T follicular helper cell (primary cell): ENCODE results near the gene SP100.
"Not testable (repeated sequence)": the region's sequence is repeated elsewhere in the genome, so short reads cannot be mapped to it uniquely, and the experiment has no call there.

ENCODE experiments used
- DNase-seq: peaks from one replicate; pipeline ENCODE4 v3.0.0-alpha.2; 2020; ENCODE audit warnings: low read depth

SP100 gene

DNA sequence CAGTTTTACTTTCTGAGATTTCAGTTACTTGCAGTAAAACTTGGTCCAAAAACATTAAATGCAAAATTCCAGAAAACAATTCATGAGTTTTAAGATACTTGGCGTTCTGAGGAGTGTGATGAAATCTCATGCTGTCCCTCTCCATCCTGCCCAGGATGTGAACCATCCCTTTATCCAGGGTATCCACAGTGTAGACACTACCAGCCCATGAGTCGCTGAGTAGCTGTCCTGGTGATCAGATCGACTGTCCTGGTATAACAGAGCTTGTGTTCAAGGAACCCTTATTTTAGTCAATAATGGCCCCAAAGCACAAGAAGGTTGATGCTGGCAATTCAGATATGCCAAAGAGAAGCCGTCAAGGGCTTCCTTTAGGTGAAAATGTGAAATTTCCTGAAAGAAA lies 3.2 kb downstream of the SP100 start:
- no peak for DNase-seq

DNA sequence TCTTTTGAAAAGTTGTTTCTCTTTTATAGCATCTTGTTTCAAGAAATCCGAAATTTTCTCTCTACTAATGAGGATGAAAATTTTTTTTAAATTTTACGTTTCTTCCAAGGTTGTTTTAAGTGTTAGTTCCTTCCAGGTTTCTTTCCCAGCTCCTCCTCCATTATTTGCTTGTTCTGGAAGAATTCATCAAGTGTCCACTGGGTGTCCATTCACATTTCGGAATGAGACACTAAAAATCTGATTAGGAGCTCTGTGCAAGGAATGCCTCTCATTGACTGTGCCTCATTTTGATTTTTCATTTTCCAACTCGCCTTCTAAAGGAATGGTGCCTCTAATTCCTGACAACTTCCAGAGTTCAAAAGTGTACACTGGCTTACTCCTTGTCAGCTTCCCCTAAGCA lies 6.1 kb downstream of the SP100 start:
- DNase-seq = no peak

DNA sequence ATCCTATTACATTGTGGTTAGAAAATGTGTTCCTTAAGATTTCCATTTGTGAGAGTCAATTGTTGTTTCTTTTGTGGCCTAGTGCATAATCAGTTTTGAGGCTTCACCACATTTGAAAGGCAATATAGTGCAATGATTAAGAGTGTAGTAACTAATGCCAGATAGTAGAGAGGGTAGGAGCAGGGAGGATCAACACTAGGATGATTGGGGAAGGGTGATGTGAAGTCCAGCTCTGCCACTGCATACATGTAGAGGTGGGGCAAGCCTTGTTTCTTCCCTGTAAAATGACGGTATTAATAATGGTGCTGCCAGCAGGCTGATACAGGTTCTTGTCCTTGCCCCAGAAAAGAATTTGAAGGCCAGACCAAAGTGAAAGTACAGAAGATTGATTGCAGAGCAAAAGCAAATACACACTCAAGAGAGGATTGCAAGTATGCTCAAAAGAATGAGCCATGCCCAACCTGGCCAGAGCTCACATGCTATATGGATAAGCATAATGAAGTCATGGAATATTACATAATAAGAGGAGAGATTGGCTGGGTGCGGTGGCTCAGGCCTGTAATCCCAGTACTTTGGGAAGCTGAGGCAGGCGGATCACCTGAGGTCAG lies 8.0 kb downstream of the SP100 start:
- no peak for DNase-seq

DNA sequence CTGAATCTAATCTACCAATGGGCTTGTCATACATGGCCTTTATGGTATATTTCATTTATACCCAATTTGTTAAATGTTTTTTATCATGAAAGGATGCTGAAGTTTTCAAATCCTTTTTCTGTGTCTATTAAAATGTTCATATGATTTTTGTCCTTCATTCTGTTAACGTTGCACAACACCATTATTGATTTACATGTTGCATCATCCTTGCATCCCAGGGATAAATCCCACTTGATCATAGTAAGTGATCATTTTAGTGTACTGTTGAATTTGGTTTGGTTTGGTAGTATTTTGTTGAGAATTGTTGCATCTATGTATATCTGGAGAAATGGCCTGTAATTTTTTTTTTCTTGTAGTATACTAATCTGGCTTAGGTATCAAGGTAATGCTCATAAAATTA lies 9.4 kb downstream of the SP100 start:
- DNase-seq = no peak

DNA sequence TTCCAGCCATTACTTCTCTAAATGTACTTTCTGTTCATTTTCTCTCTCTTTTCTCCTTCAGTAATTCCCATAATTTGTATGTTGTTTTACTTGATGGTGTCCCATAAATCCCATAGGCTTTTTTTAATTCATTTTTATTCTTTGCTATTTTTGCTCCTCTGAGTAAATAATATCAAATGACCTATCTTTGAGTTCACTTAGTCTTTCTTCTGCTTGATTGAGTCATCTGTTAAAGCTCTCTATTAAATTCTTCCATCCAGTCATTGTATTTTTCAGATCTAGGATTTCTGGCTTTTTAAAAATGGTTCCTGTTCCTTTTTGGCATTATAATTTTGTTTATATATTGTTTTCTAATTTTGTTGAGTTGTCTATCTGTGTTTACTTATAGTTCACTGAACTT lies 13.5 kb downstream of the SP100 start:
- no peak for DNase-seq

DNA sequence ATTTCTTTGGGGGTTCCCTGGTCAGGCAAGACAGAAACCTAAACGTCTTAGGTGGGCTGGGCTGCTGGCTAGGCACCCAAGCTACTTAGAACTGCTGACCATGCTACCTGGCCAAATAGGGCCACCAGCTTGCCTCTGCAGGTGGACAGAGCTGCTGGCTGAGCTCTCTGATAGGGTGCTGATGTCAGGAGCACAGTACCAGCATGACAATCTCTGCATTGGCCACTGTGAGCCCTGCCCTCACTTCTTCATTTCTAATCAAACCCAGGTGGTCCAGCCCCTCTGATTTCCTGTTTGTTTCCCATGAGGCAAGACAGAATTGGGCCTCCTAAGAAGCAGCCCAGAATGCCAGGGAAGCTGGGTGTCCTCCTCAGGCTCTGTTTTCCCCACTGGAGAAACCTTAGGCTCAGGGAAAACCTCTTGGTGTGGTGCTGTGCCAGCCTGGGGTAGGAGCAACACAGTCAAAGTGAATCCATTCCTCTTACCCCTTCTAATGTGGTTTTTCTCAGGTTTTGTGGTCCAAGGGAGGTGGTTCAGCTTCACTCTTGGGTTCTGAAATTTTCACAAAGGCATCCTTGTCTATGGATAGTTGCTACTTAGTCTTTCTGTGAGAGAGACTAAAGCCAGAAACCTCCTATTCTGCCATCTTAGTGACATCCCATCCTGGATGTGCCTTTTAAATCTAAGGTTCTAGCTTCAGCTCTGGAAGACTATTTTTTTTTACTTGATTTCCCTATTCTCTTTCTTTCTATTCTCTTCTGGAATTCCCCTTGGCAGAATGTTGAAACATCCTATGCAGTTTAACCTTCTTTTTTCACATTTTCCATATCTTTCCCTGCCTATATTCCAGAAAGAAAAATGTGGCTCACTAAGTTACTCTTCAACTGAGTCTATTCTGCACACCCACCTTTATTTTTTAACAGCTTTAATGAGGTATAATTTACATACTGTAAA lies 15.2 kb downstream of the SP100 start:
- no peak for DNase-seq

DNA sequence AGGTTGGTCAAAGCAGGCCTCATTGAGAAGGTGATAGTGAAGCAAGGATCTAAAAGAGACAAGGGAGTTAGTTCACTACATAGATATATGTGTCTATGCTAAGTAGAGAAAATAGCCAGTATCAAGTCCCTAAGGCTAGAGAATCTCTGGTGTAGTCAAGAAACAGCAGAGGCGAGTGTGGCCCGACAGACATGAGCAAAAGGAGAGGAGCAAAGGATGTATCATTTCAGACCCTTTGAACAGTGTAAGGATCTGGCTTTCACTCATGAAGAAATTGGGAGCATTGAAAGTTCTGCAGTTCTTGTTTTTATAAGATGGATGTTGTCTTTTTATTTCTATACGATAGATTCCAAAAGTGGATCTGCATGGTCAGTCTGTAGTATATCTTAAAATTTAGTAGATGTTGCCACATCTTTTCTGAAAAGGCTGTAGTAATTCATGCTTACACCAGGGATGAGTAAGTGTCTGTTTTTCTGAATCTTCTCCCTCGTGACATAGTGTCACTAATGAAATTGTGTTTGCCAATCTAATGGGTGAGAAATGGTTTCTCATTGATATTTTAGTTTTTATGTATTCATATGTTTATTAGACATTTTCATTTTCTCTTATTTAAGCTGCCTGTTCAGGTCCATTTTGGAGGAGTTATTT lies 18.8 kb downstream of the SP100 start:
- no peak for DNase-seq

DNA sequence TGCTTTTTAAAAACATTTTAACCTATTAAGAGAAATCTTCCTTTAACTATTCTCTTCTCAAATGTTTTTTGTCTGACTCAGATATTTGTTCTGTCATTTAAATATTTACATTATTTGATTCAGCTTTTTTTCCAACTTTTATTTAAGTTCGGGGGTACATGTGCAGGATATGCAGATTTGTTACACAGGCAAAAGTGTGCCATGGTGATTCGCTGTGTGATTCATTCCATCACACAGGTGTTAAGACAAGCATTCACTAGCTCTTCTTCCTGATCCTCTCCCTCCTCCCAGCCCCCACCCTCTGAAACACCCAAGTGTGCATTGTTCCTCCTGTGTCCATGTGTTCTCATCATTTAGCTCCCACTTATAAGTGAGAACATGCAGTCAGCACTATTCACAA lies 19.4 kb downstream of the SP100 start:
- DNase-seq = no peak

DNA sequence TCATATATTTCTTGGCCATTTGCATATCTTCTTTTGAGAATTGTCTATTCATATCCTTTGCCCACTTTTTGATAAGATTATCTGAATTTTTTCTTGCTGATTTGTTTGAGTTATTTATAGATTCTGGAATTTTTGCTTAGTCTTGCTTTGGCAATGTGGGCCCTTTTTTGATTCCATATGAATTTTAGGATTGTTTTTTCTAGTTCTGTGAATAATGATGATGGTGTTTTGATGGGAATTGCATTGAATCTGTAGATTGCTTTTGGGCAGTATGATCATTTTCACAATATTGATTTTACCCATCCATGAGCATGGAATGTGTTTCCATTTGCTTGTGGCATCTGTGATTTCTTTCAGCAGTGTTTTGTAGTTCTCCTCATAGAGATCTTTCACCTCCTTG lies 23.1 kb downstream of the SP100 start:
- DNase-seq = not testable (repeated sequence)

DNA sequence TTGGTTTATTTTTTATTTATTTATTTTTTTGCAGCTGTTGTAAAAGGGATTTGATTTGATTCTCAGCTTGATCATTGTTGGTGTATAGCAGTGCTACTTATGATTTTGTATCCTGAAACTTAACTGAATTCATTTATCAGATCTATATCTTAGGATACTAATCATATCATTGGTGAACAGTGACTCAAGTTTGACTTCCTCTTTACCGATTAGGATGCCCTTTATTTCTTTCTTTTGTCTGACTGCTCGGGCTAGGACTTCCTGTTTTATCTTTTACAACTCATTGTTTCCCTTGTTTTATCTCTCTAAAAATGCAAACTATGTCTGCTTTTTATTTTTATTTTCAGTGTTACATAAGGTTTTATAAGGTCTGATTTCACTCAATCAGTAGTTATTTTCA lies 23.6 kb downstream of the SP100 start:
- DNase-seq = no peak

DNA sequence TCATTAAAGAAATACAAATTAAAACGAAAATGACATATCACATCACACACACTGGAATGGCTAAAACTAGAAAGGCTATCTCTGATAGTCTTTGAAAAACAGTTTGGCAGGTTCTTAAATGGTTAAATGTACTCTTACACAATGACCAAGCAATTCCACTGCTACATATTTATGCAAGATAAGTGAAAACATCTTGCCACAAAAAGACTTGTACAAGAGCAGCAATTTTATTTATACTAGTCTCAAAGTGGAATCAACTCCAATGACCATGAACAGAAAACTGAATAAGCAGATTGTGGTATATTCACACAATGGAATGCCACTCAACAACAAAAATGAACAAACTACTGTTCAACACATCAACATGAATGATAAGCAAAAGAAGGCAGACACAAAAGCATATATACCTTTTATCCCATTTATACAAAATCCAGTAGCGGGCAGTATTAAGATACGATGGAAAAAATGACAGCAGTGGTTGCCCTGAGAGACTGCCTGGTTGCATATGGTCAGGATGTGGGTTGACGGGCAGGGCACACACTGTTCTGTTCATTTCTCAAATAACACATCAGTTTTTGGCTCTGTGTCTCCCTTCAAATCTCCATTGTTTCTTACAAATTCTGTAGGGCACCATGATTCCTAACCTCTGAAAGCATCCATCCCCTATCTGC lies 25.4 kb downstream of the SP100 start:
- peak; percentile 28 for DNase-seq

DNA sequence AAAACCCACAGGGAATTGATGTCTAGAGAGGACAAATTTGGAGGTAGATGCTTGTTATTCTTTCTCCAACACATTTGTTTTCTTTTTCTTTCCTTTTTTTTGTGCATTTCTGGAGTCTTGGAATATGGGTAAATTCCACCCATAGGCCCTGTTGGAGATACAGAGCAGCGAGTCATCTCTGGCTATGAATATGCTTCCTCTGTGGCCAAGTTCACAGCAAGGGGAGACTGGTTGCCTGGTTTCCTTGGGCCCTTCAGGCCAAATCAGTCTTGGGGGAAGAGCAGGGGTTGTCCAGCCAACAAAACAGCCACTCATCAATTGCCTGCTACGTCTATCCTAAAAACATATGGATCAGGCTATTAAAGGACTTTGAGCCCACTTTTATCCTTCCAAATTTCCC lies 27.5 kb downstream of the SP100 start:
- no peak for DNase-seq

DNA sequence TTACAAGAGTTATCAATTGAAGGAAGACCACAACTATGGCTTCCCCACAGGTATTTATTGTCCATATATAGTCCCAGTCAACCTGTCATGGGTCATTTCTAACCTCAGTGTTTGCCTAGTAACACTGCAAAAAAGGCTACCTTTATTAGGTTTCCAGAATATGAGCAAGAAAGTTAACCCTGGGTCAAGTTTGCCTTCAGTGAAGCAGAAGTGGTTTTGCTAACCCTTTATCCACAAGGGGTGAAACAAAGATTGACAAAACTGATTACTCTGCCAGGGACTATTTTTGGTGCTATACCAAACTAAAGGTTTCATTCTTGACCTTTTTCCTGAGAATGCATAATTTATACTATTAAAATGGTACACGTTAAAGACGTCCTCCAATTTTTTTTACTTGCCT lies 28.8 kb downstream of the SP100 start:
- no peak for DNase-seq

DNA sequence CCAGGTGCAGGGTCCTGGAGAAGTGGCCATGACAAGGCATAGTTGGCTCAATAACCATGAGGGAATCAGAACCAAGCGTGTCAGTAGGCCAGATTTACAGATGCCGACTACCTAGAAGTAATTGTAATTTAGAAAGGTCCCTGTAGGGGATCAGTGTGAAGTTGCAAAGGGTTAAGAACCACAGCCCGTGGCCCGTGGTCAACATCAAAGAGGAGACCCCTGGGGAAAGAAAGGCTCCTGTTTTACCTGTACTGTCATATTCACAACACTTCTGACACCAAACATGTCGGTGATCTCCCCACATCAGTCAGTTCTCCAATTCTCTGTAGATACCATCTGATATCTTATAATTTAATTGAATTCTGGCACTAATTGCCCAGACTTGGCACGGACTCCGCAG lies 31.0 kb downstream of the SP100 start:
- no peak for DNase-seq

DNA sequence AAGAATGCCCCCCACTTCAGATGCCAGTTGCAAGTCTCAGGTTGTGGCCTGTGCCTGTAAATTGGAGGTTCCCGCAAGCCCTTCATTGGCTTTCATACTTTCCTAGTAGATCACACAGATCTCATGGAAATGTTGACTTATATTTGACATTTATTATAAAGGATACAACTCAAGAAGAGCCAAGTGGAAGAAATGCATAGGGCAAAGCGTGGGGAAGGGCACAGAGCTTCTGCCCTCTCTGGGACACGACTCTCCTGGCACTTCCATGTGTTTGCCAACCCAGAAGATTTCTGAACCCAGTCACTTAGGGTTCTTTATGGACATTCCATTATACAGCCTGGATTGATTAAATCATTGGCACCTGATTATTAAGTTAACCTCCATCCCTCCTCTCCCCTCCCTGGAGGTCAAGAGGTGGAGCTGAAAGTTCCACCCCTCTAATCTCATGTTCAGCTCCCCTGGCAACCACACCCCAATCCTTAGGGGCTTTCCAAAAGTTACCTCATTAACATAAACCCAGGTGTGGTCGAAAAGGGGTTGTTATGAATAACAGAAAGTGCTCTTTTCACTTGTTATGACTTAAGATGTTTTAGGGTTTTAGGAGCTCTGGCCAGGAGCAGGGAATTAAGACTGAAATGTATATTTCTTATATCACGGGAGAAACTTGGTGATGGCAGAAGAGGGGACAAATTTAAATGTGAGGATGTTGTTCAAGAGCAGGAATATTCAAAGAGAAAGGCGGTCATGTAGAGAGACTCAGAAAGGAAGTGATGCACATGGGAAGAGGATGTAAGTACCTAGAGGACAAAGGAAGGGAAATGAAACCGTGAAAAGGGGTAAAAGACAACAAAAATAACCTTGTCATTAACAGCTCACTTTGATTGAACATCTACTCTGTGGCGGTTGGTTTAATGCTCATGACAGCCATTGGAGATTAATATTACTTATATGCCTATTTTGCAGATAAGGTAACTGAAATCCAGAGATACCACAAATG lies 31.8 kb downstream of the SP100 start:
- no peak for DNase-seq

DNA sequence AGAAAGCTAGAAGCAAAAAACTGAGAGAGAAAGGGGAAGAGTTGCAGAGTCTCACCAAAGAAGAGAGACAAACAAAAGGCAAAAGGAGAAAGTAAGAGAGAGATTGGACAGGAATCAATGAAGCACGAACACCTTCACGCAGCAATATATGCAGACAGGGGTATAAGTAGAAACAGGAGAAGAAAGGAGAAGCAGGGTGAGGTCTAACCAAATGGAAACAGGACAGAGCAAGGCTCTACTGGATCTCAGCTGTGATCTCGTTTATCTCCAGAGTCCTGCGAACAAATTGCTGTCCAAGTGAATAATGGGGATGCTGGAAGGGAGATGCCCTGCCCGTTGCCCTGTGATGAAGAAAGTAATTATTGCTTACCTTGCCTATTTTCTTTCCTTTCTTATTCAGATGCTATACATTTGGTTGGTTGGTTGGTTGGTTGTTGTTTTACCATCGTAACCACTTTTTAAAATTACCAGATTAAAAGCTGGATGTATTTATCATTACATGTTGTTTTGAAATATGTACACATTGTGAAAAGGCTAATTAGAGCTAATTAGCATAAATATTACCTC lies 34.0 kb downstream of the SP100 start:
- no peak for DNase-seq

DNA sequence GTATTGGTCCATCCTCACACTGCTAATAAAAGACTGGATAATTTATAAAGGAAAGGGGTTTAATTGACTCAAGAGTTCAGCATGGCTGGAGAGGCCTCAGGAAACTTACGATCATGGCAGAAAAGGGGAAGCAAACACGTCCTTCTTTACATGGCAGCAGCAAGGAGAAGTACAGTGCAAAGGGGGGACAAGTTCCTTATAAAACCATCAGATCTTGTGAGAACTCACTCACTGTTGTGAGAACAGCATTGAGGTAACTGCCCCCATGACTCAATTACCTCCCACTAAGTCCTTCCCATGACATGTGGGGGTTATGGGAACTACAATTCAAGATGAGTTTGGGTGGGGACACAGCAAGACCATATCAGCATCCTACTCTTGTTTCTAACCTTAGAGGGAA lies 37.0 kb downstream of the SP100 start:
- no peak for DNase-seq

DNA sequence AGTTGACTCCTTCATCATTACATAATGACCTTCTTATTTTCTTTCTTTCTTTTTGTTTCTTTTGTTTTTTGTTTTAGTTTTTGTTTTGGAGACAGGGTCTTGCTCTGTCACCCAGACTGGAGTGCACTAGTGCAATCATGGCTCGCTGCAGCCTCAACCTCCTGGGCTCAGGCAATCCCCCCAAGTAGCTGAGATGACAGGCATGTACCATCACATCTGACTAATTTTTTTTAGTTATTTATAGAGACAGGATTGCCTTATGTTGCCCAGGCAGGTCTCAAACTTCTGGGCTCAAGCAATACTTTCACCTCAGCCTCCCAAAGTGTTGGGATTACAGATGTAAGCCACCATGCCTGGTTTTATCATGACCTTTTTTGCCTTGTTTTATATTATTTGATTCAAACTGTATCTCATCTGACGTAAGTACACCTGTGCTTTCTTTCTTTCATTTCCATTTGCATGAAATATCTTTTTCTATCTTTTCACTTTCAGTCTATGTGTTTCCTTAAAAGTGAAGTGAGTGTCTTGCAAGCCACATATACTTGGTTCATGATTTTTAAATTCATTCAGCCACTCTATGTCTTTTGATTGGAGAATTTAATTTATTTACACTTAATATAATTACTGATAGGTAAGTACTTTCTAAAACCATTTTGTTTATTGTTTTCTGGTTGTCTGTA lies 39.1 kb downstream of the SP100 start:
- no peak for DNase-seq

DNA sequence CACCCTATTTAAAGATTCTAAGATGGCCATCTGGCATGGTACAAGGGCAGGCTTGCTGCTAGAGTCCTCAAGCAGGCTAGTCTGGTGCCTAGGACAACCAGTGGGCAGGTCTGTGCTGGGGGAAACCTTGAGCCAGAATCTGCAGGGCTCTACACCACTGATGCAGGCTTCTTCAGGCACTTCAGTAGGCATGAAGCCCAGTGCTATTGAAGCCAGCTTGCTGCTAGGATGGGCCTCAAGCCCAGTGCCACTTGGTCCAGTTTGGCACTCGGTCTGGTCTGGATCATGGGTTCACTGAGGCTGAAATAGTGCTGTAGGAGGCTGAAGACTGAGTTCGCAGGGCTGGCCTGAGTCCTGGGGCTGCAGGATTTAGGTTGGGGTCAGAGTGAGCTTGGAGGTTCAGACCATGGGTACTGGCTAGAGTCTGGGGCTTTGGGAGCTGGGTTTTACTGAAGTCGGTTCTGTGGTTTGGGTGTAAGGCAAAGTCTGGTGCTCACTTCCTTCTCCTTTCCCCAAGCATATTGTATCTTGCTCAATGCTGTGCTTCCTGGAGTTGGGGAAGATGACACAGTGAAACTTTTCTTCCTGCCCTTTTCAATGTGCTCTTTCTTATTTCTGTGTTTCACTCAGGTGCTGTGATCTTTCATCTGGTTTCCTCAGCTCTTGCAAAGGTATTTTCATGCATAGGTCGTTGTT lies 41.2 kb downstream of the SP100 start:
- DNase-seq = no peak

DNA sequence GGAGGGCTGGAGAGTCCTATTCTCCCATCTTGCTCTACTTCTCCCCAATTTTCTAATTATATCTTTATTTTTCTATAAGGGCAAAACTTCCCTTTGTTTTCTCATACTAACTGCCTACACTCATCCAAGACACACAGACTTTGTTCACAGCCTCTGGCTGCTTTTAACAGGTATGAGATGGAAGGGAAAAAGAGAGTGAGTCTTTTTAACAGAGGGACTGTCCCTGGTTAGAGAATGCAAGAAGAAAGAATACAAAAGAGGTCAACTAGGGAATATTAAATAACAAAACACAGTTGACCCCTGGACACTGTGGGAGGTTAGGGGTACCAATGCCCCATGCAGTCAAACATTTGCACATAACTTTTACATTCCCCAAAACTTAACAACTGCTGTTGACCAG lies 41.8 kb downstream of the SP100 start:
- DNase-seq = no peak
